ENCODE measurements around the gene SDCBP2. TPM values are rescaled to one million over a fixed set of nuclear protein-coding genes. Genes with fewer than 3 reads are reported as not detected.
A peak's percentile ranks its signal among the peaks of the same experiment; 100 is the strongest.

Gene SDCBP2
- total and polyA plus RNA-seq, 10 of the 15 experiments (the other 5 are each of a cell fraction or from before 2014, with no cell fraction given) = 0.16 to 2.4 (median 1.1) TPM; not detected in 1

GRCh38 chr20:1378735-1379125 lies 49.8 kb upstream of the SDCBP2 start (continued):
- TF ChIP-seq ESRRA (IDR thresholded peaks at IDR 0.05; ENCODE audit: low read length) = no peak

GRCh38 chr20:1377984-1378734 lies 49.2 kb upstream of the SDCBP2 start:
- ChIA-PET RAD21 (ENCODE audit: unreplicated experiment) (interaction anchor here (1.0 to 2.7 kb wide), 3 partner anchors 13 to 57 kb away, joined by 3 to 28 read pairs (median 3); no protein-coding TSS in a partner anchor), CTCF (interaction anchor here (1.4 to 2.5 kb wide), 3 partner anchors 12 to 50 kb away, joined by 3 to 15 read pairs (median 5); no protein-coding TSS in a partner anchor), SMC1A (ENCODE audit: uncharacterized antibody, unreplicated experiment) (interaction anchor here (0.6 to 3.9 kb wide), 4 partner anchors 7 to 77 kb away, joined by 3 to 34 read pairs (median 16); partner anchors contain the start of genes FKBP1A and SDCBP2), POLR2A (interaction anchor here (1.2 to 4.1 kb wide), 3 partner anchors 9 to 56 kb away, joined by 6 to 46 read pairs (median 11); no protein-coding TSS in a partner anchor)
- H3K9ac ChIP-seq (ENCODE audit: control insufficient read depth, insufficient read depth, low read length) = peak overlapping the region; percentile 37; the same call in 1 of the 2 replicates
- H3K27ac ChIP-seq (ENCODE audit: control insufficient read depth, insufficient read depth) = peak overlapping the region; percentile 85
- FAIRE-seq (no peak), DNase-seq (ENCODE audit: low read depth, low spot score) (no peak), ATAC-seq (peak; percentile 19)
- peaks cover 85% of the 10 kb centered on the region for H3K79me2 ChIP-seq (ENCODE audit: control insufficient read depth, insufficient read depth, low read length)
- WGBS (ENCODE audit: insufficient coverage, insufficient replicate concordance, low lambda C conversion rate, missing lambda C conversion rate) = 41% methylated on average over 6 of the region's 6 CpGs
- H4K20me1 ChIP-seq (ENCODE audit: control insufficient read depth, insufficient read depth) = peaks cover 5% of the 10 kb centered on the region
- H3K4me1 ChIP-seq (ENCODE audit: control insufficient read depth, insufficient read depth, low read length) = peaks cover 35% of the 10 kb centered on the region
- TF ChIP-seq ASH2L (IDR thresholded peaks at IDR 0.05; ENCODE audit: borderline replicate concordance, low read depth) = no peak
- no peak for TF ChIP-seq SRF (IDR thresholded peaks at IDR 0.05; ENCODE audit: low read depth in 2 of 2, low read length in 2 of 2)
- no peak for TF ChIP-seq BCLAF1 (IDR thresholded peaks at IDR 0.05)
- TF ChIP-seq TAF1 (IDR thresholded peaks at IDR 0.05; ENCODE audit: borderline replicate concordance, low read depth, low read length) = no peak
- no peak for TF ChIP-seq SPI1 (IDR thresholded peaks at IDR 0.05; ENCODE audit: borderline replicate concordance, insufficient read depth, low read depth, low read length)
- no peak for TF ChIP-seq NR2C1 (IDR thresholded peaks at IDR 0.05)
- no peak for TF ChIP-seq FOXM1 (IDR thresholded peaks at IDR 0.05; ENCODE audit: low read depth, low read length)
- no peak for TF ChIP-seq MLLT1 (IDR thresholded peaks at IDR 0.05)
- no peak for TF ChIP-seq NKRF (conservative IDR thresholded peaks at IDR 0.05)
- H3K36me3 ChIP-seq (ENCODE audit: control insufficient read depth in 2 of 2, insufficient read depth in 2 of 2, low read length in 1 of 2) = peaks cover 5 to 17% of the 10 kb centered on the region in 2 experiments
- no peaks in the 10 kb centered on the region for H3K27me3 ChIP-seq (replicated peaks in 1 of 2; ENCODE audit: control insufficient read depth in 2 of 2, insufficient read depth in 2 of 2, low read length in 1 of 2)
- BruUV-seq (replicated peaks) = no TSS peak
- no peak overlapping the region for H2AFZ ChIP-seq (ENCODE audit: control insufficient read depth, low read depth, low read length)
- H3K4me3 ChIP-seq = peak overlapping the region; percentile 57
- intact Hi-C loops (cut with micrococcal nuclease; ENCODE audit: unreplicated experiment) (loop anchor here (2.0 kb wide), 1 partner anchor 53 kb away; no protein-coding TSS in a partner anchor), in situ Hi-C loops (cut with MboI) (no loop called here)
- H3K4me2 ChIP-seq (ENCODE audit: control insufficient read depth, insufficient read depth) = peak overlapping the region; percentile 82
- H3K9me3 ChIP-seq (replicated peaks; ENCODE audit: control insufficient read depth, insufficient read depth, low read length) = no peaks in the 10 kb centered on the region

All from GM12878 (cell line).